HG03103 (cell line): ENCODE results near the gene ACTR1A.
A peak's percentile ranks its signal among the peaks of the same experiment; 100 is the strongest.
"Not testable (repeated sequence)": the region's sequence is repeated elsewhere in the genome, so short reads cannot be mapped to it uniquely, and the experiment has no call there.

ENCODE experiments used
- ATAC-seq: cut with Tn5 transposase; IDR thresholded peaks from one replicate; pipeline ENCODE4 v1.9.1; 2021; ENCODE audit warnings: low read depth; ENCODE audit not compliant: unreplicated experiment

The ACTR1A gene

DNA sequence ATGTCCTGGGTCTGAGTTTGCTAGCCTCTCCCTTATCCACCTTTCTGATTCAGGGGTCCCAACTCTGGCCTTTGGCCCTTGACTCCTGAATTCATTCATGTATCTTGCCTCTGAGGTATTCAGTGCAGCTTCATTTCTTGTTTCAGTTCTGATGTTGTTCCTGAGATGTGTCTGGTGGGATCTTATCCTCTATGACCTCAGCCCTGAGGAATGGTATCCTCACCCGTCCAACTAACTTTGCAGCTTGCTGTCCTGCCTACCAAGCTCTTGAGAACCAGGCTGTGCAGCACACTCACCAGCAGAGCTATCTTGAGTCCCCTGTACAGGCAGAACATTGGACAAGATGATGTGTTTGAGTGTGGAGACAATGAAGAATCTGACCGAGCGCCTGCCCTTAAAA lies 15.0 kb upstream of the ACTR1A start:
- no peak for ATAC-seq

DNA sequence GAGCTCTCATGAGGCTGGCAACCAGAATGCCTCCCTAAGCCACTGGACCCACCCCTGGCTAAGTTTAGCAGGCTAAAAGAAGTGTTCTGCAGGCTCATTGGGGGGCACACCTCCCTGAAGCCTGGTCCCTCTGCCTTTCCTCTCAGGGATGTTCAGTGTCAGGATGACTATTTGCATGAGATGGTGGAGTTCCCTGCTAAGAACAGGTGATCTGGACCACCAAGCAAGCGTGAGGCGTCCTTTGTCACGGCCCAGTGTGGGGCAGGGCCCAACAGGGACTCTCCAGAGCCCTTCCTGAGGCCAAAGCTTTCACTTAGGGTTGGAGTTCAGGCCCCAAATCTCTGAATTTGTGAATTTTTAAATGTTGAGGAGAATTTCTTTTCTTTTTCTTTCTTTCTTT lies 13.2 kb upstream of the ACTR1A start:
- no peak for ATAC-seq

DNA sequence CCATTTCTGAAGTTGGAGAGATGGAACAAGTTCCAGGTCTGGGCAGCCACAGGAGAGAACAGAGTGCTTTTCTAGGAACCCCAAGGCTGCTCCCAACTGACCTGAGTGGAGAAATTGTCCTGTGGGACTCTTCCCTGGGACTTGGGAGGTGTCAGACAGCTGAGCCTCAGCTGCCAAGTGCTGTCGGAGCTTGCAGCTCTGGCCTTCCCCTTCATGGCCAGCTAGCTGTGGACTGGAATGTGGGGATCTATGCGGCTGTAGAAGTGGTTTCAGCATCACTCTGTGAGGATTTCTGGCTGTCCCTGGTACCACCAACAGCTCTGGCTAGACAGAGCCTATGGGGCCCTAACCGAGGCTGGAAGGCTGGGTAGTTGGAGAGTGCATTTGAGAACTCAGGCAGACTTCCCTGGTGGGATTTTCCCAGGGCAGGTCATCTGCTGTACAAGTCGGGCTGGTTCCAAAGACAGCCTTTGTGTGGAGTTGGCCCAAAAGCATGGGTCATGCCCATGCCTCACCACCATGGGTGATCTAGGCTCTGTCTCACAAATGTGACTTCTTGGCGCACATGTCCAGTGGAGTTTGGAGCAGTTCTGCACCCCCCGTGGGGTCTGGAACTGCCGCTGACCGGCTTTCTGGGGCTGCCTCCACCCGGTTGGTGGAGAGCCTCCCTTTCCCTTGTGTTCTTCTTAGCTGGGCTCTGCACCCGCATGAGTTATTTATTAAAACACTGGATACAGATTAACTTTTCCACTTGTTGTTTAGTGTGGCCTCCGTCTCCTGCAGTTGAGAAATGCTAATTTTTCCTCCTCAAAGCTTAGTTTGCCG lies 12.2 kb upstream of the ACTR1A start:
- no peak for ATAC-seq

DNA sequence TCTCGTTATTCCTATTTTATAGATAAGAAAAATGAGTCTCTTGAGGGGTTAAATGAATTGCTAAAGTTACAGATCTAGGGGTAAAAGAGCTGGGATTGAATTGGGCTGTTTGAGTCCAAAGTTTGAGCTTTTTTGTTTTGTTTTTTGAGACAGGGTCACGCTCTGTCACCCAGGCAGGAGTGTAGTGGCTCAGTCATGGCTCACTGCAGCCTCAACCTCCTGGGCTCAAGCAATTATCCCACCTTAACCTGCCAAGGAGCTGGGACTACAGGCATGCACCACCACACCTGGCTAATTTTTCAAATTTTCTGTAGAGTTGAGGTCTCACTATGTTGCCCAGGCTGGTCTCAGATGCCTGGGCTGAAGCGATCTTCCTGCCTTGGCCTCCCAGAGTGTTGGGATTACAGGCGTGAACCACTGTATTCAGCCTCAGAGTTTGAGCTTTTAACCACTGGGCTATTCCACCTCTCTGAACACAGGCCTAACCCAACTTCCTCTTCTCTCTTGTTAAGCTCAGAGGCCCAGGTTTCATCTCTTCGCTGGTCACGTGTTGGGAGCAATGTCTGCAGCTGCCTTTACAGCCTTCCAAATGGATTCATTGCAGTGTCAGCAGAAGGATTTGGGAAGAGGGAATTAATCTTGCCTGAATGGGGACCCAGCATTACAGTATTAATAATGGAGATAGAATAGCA lies 9.2 kb upstream of the ACTR1A start:
- peak; percentile 84 for ATAC-seq

DNA sequence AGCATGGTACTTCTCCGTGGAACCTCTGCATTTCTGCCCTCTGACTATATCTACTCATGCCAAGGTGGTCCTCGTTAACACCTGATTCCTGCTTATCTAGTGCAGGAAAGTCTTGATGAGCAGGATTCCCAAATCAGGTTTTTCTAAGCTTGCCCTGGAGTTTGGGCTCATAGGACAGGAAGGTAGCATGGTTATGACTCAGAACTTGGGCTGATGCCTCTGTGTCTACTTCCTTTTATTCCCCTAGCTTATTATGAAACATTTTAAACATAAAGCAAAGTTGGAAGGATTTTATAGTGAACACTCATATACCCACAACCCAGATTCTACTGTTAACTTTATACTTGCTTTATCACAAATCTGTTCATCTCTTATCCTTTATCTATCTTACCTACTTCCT lies 6.9 kb upstream of the ACTR1A start:
- ATAC-seq = no peak

DNA sequence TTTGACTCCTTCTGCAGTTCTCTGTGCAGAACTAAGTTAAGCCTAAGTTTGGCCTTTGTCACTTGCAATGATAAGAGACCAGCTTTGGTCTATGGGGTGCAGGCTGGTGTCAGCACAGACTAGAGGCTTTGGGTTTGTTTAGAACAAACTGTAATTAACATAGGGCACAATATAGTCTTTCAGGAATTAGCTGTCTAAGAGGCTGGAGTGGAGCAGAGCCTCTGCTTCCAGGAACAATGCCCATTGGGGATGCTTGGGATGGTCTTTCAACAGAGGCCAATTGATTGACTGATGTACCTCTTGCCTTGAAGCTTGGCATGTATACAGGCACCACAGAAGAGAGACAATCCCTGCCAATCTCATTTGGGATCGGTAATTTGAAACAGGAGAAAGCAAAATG lies 6.0 kb upstream of the ACTR1A start:
- no peak for ATAC-seq

DNA sequence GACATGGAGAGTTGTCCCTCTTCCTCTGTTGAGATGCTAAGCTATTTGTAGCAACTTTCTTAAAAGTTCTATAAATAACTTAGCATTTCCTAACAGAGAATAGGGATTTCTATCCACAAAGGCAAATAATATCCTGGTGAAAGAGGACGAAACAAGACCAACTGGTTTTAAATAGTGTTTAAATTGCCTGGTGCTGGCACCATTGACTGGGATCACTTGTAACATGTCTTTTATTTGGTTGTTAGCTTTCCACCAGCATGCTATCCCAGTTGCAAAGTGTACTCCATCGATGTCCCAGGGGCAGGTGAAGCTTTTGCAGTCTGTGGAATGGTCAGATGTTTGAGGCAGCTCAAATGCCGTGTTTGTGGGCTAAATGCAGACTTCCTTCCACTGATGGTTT lies 5.0 kb upstream of the ACTR1A start:
- ATAC-seq = no peak

DNA sequence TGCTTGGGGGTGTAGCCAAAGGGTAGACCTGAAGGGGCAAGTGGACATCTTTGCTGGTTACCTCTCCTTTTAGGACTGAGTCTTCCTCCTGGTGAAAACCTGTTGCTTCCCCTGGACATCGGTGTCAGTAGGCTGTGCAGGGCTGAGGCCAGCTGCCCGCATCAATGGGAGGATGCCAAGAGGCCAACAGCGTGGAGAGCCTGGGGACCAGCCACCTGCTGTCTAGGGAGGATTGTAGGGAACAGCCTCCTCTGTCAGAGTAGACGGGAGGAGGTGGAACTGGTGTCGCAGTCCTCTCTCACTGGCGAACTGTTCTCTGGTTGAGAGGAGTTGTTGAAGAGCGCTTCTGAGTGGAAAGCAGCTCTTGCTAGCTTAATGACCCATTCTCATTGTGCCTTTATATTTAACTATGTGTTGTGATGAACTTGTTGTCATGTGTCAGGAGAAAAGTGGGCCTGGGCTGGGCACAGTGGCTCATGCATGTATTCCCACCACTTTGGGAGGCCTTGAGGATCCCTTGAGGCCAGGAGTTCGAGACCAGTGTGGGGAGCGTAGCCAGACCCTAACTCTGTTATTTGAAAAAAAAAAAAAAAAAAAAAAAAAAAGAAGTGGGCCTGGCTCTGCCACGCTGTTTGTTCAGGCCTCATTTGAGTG lies 3.1 kb upstream of the ACTR1A start:
- no peak for ATAC-seq

DNA sequence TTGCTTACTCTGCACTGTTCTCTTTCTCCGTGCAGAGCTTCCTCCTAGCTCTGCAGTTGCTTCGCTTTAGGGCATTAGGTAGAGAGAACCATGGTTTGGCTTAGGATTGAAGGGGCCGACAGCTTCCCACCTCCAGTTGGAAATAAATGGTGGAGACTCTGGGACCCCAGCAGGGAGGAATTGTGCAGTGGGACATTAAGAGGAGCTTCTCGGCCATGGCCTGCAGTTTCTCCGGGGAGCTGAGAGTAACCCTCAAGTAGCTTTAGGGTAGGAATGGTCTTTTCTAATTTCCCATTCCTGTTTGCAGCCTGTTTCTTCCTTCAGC lies 2.4 kb upstream of the ACTR1A start:
- no peak for ATAC-seq

DNA sequence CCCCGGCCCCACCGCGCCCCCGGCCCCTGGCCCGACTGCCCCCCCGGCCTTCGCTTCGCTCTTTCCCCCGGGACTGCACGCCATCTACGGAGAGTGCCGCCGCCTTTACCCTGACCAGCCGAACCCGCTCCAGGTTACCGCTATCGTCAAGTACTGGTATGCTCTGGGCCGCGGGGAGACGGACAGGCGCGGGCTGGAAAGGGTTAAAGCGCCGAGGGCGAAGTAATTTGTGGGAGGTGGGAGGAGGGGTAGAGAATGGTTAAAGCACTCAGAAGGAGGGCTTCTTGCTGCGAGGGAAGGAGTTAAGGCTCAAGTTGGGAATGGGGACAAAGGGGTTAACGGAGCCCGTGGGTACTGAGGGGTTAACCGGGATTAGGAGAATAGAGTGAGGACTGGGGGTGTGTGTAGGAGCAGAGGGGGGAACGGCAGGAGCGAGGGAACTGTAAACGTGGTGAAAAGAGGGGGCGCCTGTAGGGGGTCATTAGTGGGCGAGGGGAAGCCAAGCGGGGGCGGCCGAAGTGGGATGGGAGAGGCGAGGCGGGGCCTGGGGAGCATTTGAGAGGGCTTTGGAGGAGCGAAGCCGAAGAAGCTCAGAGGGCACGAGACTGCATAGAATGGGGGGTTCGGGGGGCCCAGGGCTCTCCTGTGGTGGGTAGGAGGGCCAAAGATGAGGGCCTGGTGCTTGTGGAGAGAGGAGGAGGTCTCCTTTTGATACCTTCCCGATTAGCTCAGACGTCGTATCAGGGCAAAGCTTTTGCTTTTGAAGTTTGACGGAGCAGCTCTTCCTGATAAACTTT lies 1.9 kb upstream of the ACTR1A start:
- no peak for ATAC-seq

DNA sequence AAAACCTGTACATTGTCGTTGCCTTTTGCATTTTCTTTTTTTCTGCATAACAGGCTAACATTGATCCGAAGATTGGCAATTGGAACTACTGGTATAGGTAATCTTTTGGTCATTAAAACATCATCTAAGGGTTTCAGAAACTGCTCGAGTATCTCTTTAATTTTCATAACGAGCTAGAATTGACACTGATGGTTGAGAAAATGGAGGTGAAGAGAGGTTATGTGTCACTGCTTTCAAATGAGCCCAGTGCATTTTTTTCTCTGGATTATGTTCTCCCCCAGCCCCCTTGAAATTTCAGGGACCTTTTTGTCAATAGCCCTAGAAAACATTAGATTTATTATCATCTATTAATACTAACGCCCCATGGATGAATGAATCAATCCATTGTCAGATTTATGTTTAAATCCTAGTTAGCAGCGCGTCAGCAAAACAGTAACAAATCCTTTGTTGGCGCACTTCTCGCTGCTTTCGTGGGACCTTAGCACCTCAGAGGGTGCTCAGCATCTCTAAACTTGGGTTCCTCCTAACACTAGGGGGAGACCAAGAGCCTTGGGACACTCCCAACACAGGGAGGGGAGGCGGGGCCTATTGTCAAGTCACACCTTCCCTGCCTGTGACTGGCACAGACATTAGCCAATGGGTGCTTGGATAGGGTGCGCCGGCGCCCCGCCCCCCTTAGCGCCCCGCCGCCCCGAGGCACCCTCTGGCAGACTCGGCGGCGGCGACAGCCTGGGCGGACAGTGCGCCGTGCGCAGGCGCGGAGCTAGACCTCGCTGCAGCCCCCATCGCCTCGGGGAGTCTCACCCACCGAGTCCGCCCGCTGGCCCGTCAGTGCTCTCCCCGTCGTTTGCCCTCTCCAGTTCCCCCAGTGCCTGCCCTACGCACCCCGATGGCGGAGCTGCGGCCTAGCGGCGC lies 1.0 kb upstream of the ACTR1A start, which contains the start of gene SUFU:
Gene SUFU, plus strand, starts transcription at position 709 of the 915 bp plus-strand sequence. Its CDS starts 181 bp downstream, at position 890.
- peak; percentile 59 for ATAC-seq

DNA sequence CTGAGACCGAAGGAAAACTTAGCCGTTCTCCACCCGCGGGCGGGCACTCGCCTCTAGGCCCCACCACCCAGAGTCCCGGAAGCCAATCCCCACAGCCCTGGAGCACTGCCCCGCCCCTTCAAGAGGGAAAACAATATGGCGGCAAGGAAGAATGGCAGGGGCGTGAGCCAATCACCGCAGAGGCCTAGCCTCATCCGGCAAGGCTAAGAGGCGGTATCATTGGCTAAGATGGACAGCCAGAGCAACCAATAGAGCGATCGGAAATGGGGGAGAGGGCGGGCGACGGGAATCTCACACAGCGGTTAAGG lies 529 bp downstream of the ACTR1A start:
- peak; percentile 59 for ATAC-seq

DNA sequence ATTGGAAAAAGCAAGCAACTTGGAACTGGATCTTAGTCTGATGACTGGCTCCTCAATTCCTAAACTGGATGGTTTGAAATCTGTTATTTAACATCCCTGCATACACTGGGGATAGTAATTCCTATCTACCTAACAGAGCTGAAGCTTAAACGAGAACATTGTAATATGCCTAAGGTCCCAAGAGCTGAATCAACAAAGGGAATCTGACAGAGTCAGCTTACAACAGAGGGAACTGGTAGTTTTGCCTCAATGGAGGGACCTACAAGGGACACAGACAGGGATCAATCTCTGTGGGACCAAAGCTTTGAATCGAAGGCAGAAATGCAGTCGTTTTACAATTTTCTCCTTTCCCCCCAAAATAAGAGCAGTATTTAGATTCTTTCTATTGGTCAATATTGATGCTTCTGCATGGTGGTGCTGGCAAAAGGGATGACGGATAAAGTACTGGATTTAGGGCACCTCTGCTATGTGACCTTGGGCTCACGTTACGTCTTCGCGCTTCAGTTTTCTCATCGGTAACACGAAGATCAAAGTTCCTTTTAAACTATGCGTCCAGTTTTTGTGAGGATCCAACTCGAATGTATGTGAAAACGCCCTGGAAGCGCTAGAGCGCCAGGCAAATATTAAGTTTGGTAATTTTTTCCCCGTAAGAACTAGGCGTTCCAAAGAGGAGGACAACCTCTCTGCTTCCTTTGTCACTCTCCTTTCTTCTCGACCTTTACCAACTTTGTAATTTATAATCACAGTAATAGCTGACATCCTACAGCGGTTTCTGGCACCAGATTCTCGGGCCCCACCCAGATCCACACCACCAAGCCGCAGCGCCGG lies 1.1 kb downstream of the ACTR1A start:
- no peak for ATAC-seq

DNA sequence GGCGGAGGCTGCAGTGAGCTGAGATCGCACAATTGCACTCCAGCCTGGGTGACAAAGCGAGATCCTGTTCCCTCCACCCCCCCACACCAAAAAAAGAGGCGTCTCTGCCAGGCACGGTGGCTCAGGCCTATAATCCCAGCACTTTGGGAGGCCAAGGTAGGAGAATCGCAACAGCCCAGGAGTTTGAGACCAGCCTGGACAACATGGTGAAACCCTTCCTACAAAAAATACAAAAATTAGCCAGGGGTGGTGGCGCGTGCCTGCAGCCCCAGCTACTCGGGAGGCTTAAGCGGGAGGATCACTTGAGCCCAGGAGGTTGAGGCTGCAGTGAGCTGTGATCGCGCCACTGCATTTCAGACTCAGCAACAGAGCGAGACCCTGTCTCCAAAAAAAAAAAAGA lies 1.8 kb downstream of the ACTR1A start:
- not testable (repeated sequence) for ATAC-seq

DNA sequence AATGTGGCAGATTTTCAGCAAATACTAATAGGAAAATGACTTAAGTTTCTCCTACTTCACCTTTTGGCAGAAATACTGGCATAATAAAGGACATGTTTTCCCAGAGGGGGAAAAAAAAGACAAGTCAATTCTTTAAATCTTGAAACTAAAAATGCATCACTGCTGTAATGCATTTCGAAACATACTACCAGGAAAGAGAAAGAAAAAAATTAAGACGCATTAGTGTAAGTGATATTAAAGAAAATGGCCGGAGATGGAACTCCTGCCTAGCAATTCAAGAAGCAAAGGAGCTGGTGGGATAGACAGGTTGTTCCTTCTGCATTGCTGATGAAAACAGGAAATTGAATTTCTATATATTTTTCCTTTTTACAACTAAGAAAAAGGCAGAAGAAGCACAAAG lies 3.2 kb downstream of the ACTR1A start:
- ATAC-seq = no peak

DNA sequence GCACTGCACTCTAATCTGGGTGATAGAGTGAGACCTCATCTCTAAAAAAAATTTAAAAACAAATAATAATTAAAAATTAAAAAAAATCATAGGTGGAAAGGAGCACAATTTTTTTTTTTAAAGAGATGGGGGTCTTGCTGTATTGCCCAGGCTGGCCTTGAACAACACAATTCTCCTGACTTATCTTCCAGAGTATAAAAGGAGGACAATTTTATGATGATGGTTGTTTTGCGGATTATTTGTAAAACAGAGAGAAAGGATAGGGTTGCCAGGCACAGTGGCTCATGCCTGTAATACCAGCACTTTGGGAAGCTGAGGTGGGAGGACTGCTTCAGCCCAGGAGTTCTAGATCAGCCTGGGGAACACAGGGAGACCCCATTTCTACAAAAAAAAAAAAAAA lies 5.0 kb downstream of the ACTR1A start:
- no peak for ATAC-seq

DNA sequence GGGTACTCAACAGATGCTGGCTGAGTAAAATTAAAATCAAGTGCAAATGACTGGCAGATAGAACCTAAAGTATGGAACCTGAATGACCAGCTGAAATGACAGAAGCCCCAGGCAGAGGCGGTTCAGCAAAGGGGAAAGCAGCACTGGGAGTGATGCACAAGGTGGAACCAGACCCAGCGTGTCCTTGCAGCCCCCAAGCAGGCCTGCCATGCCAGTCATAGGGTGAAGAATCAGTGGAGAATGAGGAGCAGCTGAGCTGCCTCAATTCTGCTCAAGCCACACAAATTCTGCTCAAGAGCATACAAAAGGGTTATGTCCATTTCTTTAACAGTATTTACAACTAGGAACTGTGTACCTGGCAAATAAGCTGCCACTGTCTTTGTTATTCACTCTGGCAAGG lies 8.7 kb downstream of the ACTR1A start:
- no peak for ATAC-seq

DNA sequence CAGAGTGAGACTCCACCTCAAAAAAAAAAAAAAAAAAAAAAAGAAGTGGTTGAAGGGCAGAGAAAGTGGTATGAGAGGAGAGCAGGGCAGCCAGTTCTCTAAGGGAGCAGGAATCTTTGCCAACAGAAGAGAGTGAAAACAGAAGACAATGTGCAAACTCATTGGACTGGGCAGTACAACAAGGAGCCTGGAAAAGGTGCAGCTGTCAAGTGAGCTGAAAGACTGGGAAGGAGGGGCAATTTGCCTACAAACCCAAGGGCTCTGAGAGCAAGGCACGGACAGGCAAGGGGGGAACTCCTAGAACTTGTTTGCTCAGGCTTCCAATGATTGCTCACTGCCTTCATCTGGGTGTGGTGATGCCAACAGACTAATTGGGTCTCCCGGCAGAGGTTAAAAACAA lies 9.5 kb downstream of the ACTR1A start:
- ATAC-seq = no peak

DNA sequence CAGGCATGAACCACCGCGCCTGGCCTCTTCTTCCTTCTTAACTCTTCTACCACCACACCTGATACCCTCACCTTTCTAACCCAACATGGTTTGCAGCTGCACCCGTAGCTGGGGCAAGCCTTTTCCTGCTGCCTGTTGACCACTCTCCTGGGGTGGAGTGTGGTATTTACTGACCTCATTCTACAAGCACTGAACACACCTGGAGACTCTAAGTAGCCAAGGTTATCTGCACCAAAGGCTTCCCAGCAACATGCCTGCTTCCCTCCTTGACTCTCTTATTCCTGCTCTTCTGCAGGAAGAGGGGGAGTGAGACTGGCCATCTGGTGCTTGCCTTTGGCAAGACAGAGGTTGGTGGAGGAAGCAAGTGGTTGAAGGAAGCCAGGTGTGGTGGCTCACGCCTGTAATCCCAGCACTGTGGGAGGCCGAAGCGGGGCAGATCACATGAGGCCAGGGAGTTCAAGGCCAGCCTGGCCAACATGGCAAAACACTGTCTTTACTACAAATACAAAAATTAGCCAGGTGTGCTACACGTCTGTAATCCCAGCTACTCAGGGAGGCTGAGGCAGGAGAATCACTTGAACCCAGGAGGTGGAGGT lies 10.1 kb downstream of the ACTR1A start:
- ATAC-seq = no peak
